Suprapubic skin (tissue), 4 donors: ENCODE data around the gene CNTD1. TPM values are rescaled to one million over a fixed set of nuclear protein-coding genes. Genes with fewer than 3 reads are reported as not detected.
A peak's percentile ranks its signal among the peaks of the same experiment; 100 is the strongest.

Experiments used
- DNase-seq, 2 donors: peaks; one replicate each; pipeline ENCODE4 v3.0.0-alpha.2; 2019; ENCODE audit warnings: low spot score in 2 of 2
- H3K27ac ChIP-seq: fragments of 200-600 bp; sonication (generic); one replicate; pipeline ENCODE4 v1.5.1; 2019
- H3K27me3 ChIP-seq: fragments of 200-600 bp; sonication (generic); one replicate; pipeline ENCODE4 v1.5.1; 2019
- H3K36me3 ChIP-seq: fragments of 200-600 bp; sonication (generic); one replicate; pipeline ENCODE4 v1.5.1; 2019
- H3K4me1 ChIP-seq: fragments of 200-600 bp; sonication (generic); one replicate; pipeline ENCODE4 v1.5.1; 2019
- H3K4me3 ChIP-seq: fragments of 200-600 bp; sonication (generic); one replicate; pipeline ENCODE4 v1.5.1; 2019; ENCODE audit warnings: mild to moderate bottlenecking
- H3K9me3 ChIP-seq: fragments of 200-600 bp; sonication (generic); one replicate; pipeline ENCODE4 v1.5.1; 2019
- EP300 ChIP-seq: sonication (generic); formaldehyde crosslinking; IDR thresholded peaks from one replicate; pipeline ENCODE4 v1.6.1; 2017; ENCODE audit warnings: antibody characterized with exemption
- POLR2A ChIP-seq, 2 donors: fragments of 450-650 bp; IDR thresholded peaks; one replicate each; pipeline ENCODE4 v1.6.1; 2017; ENCODE audit warnings: antibody characterized with exemption in 2 of 2, mild to moderate bottlenecking in 2 of 2, moderate library complexity in 2 of 2
- POLR2AphosphoS5 ChIP-seq, 3 donors: sonication (generic); formaldehyde crosslinking; IDR thresholded peaks; one replicate each; pipeline ENCODE4 v1.6.1; 2017; ENCODE audit warnings: antibody characterized with exemption in 3 of 3
- WGBS: methylation state at CpG from one replicate; pipeline ENCODE4 v1.1.5; 2018; 5-methylcytosine and 5-hydroxymethylcytosine counted together
- total RNA-seq, 4 donors: library from RNA; depleted of rRNA; stranded (reverse); fragments of >200 nt; gene quantifications; one replicate each; pipeline ENCODE4 v1.1.0, GENCODE V29; 2016
- TF ChIP-seq, protein P1 (sequence below), 2 donors: fragments of 200-600 bp in 1 of 2; fragments of 450-650 bp in 1 of 2; sonication (generic) in 1 of 2; IDR thresholded peaks; one replicate each; pipeline ENCODE4 v1.5.1; 2016 to 2019; ENCODE audit warnings: antibody characterized with exemption in 2 of 2, mild to moderate bottlenecking in 1 of 2, moderate library complexity in 1 of 2

Gene CNTD1
- total RNA-seq, 4 donors from 2014 or later = 0.42 TPM; not detected in 3

DNA sequence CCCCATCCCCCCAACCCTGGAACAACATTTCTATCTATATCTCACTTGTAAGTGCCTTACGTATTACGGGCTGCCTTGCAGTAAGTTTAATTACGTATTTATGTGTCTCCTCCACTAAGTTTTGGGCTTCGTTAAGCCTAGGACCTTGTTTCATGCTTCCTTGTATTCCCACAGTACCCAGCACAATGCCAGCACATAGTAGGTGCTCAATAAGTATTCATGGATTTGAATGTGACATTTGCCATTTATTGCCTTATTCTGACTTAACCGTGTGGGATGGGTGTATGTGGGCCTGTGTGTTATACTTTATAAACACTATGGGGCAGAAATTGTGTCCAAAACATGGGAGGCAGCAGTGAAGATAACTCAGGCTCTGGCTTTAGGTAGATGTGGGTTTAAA is 6.1 kb upstream of the CNTD1 start:
- Histone ChIP-seq H3K4me1 (peaks cover 18% of the 10 kb centered on the region), H3K27me3 (peaks cover 6% of the 10 kb centered on the region), H3K36me3 (peaks cover 11% of the 10 kb centered on the region), H3K4me3 (no peak overlapping the region), H3K27ac (no peak overlapping the region), H3K9me3 (no peaks in the 10 kb centered on the region)
- TF ChIP-seq EP300 (no peak), POLR2AphosphoS5 (IDR thresholded peaks at IDR 0.05) (no peak), POLR2A (IDR thresholded peaks at IDR 0.05) (no peak)
- TF ChIP-seq, protein P1, sequence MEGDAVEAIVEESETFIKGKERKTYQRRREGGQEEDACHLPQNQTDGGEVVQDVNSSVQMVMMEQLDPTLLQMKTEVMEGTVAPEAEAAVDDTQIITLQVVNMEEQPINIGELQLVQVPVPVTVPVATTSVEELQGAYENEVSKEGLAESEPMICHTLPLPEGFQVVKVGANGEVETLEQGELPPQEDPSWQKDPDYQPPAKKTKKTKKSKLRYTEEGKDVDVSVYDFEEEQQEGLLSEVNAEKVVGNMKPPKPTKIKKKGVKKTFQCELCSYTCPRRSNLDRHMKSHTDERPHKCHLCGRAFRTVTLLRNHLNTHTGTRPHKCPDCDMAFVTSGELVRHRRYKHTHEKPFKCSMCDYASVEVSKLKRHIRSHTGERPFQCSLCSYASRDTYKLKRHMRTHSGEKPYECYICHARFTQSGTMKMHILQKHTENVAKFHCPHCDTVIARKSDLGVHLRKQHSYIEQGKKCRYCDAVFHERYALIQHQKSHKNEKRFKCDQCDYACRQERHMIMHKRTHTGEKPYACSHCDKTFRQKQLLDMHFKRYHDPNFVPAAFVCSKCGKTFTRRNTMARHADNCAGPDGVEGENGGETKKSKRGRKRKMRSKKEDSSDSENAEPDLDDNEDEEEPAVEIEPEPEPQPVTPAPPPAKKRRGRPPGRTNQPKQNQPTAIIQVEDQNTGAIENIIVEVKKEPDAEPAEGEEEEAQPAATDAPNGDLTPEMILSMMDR (IDR thresholded peaks at IDR 0.05) = no peak
- WGBS = 74% methylated on average over 5 of the region's 5 CpGs
- no peak for DNase-seq

DNA sequence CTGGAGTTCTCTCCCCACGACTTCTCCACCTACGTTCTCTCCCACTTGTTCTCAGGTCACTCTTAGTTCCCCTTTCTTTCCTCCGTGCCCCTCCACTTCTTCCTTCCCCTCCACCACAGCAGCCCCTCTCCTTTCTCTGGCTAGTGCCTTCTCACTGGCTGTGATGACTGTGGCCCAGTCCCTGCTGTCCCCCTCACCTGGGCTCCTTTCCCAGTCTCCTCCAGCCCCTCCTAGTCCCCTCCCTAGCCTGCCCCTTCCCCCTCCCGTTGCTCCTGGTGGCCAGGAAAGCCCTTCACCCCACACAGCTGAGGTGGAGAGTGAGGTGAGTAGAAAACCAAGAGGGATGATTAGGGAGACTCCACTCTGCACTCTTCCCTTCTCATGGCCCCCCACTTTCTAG is 3.6 kb upstream of the CNTD1 start:
- 68% methylated on average over 4 of the region's 4 CpGs for WGBS
- Histone ChIP-seq H3K36me3 (peaks cover 11% of the 10 kb centered on the region), H3K4me3 (no peak overlapping the region), H3K4me1 (peaks cover 29% of the 10 kb centered on the region), H3K27me3 (no peaks in the 10 kb centered on the region), H3K9me3 (no peaks in the 10 kb centered on the region), H3K27ac (no peak overlapping the region)
- no peak for DNase-seq
- no peak for TF ChIP-seq EP300
- TF ChIP-seq, protein P1 (IDR thresholded peaks at IDR 0.05) = no peak
- TF ChIP-seq POLR2AphosphoS5 (IDR thresholded peaks at IDR 0.05) = no peak
- no peak for TF ChIP-seq POLR2A (IDR thresholded peaks at IDR 0.05)

DNA sequence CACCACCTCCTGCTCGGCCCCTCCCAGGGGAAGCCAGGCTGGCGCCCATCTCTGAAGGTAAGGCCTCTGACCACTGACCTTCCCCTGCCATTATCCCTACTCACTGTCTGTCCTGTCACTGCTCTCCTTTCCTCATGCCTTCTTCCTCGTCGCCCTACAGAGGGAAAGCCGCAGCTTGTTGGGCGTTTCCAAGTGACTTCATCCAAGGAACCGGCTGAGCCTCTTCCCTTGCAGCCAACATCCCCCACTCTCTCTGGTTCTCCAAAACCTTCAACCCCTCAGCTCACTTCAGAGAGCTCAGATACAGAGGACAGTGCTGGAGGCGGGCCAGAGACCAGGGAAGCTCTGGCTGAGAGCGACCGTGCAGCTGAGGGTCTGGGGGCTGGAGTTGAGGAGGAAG is 3.2 kb upstream of the CNTD1 start:
- no peak overlapping the region for H3K27ac ChIP-seq
- peaks cover 29% of the 10 kb centered on the region for H3K4me1 ChIP-seq
- 73% methylated on average over 10 of the region's 10 CpGs for WGBS

DNA sequence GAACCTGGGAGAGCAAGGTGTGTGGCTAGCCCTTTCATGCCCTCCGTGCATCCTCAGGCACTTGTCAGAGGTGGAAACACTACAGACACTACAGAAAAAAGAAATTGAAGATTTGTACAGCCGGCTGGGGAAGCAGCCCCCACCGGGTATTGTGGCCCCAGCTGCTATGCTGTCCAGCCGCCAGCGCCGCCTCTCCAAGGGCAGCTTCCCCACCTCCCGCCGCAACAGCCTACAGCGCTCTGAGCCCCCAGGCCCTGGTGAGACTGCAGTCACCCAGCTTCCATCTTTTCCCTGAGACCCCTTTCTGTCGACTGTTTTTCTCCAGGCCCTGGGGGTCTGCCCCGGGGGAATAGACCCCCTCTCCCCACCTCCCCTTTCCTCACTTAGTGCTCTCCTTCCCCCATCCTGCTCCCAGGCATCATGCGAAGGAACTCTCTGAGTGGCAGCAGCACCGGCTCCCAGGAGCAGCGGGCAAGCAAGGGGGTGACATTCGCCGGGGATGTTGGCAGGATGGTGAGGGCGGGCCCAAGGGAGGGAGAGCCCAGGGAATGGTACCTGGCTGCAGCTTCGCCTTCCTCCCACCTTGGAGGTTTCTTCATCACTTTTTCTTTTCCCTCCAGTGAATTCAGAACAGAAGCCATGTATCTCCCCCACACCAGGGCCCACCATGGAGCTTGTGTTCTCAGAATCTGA is 2.4 kb upstream of the CNTD1 start:
- Histone ChIP-seq H3K9me3 (no peaks in the 10 kb centered on the region), H3K4me1 (peaks cover 29% of the 10 kb centered on the region), H3K27me3 (no peaks in the 10 kb centered on the region), H3K27ac (no peak overlapping the region), H3K36me3 (peaks cover 11% of the 10 kb centered on the region), H3K4me3 (no peak overlapping the region)
- TF ChIP-seq, protein P1 (IDR thresholded peaks at IDR 0.05) = no peak
- TF ChIP-seq POLR2A (IDR thresholded peaks at IDR 0.05) (no peak), EP300 (no peak), POLR2AphosphoS5 (IDR thresholded peaks at IDR 0.05) (no peak)
- DNase-seq = no peak
- 90% methylated on average over 17 of the region's 18 CpGs for WGBS

More for the DNA sequence above, 3.2 kb upstream of the CNTD1 start:
- TF ChIP-seq POLR2AphosphoS5 (IDR thresholded peaks at IDR 0.05) = no peak
- TF ChIP-seq POLR2A (IDR thresholded peaks at IDR 0.05) = no peak
- TF ChIP-seq EP300 = no peak
- TF ChIP-seq, protein P1 (IDR thresholded peaks at IDR 0.05) = no peak
- Histone ChIP-seq H3K36me3 (peaks cover 11% of the 10 kb centered on the region), H3K4me3 (no peak overlapping the region), H3K27me3 (no peaks in the 10 kb centered on the region), H3K9me3 (no peaks in the 10 kb centered on the region)
- DNase-seq = no peak

DNA sequence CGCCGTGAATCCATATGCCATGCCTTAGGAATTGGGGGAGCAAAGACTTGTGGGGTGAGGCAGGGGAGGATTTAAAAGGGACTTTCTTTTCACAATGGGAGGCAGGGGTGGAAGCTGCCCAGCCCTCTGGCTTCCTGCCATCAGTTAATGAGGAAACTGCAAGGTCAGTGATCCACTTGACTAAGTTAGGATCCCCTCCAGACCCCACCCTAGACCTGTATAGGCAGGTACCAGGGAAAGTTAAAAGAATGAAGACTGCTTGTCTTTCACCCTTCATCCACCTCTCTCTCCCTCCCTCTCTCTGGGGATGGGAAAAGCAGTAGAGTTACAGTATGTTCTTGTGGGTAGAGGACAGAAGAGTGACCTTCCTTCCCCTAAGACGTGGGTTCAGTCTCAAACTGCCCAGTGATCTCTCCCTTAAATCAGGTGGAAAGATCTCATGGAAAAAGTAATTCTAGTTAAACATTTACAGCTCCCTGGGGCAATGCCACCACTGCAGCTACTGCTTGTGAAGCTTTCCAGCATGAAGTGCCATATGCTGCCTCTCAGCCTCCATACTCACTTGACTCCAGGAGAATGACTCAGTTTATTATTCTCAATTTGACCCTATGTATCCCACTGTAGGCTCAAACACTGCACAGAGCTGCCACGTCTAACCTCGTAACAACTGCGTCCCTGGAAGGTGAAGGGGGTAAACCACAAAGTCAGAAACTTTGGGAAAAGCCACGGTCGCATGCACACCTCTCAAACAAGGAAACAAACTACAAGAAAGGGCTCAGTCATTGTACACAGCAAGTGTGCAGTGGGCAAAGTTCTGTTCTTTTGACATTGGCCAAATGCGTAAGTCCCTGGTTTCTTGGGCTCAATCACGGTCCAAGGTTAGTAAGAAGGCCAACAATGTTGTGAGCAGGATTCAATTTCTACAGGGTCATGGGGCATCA is 1.3 kb upstream of the CNTD1 start:
- H3K27ac ChIP-seq = no peak overlapping the region
- H3K4me1 ChIP-seq = peaks cover 29% of the 10 kb centered on the region
- TF ChIP-seq POLR2A (IDR thresholded peaks at IDR 0.05) (no peak), EP300 (no peak), POLR2AphosphoS5 (IDR thresholded peaks at IDR 0.05) (no peak)
- TF ChIP-seq, protein P1 (IDR thresholded peaks at IDR 0.05) = no peak
- DNase-seq = no peak
- no peaks in the 10 kb centered on the region for H3K9me3 ChIP-seq
- H3K4me3 ChIP-seq = peak overlapping the region; percentile 77
- H3K27me3 ChIP-seq = no peaks in the 10 kb centered on the region
- WGBS = 77% methylated on average over 10 of the region's 10 CpGs
- peaks cover 11% of the 10 kb centered on the region for H3K36me3 ChIP-seq
